CD8-positive, alpha-beta memory T cell (primary cell): ENCODE measurements around the gene RRN3. TPM values are rescaled to one million over a fixed set of nuclear protein-coding genes. Genes with fewer than 3 reads are reported as not detected.

ENCODE experiments used
- CTCF ChIA-PET: fragments of 350-600 bp; sonication (Branson Sonifier 250); formaldehyde crosslinking; loops from one replicate; lab custom pipeline; 2021; ENCODE audit warnings: antibody characterized with exemption; lab: Charles Lee
- POLR2A ChIA-PET: fragments of 350-600 bp; sonication (Branson Sonifier 250); formaldehyde crosslinking; loops from one replicate; lab custom pipeline; 2021; ENCODE audit warnings: antibody characterized with exemption; lab: Charles Lee
- DNase-seq, 5 donors: peaks; one replicate each; pipeline versions ENCODE4 v3.0.0 to v3.0.0-alpha.2; 2020 to 2022; ENCODE audit warnings: mixed read lengths in 1 of 5
- H3K27ac ChIP-seq: one replicate; pipeline ENCODE4 v1.7.0; 2013; ENCODE audit warnings: low read depth, mild to moderate bottlenecking, low read length, moderate library complexity
- H3K27me3 ChIP-seq: 2 replicates; pipeline ENCODE4 v1.7.0; 2013; ENCODE audit warnings: low read length, mild to moderate bottlenecking; ENCODE audit not compliant: insufficient read depth, poor library complexity, severe bottlenecking
- H3K36me3 ChIP-seq: 2 replicates; pipeline ENCODE4 v1.7.0; 2013; ENCODE audit warnings: mild to moderate bottlenecking, low read length, moderate library complexity; ENCODE audit not compliant: insufficient read depth
- H3K4me1 ChIP-seq: 2 replicates; pipeline ENCODE4 v1.7.0; 2013; ENCODE audit warnings: mild to moderate bottlenecking, low read length, moderate library complexity; ENCODE audit not compliant: insufficient read depth
- H3K4me3 ChIP-seq: 2 replicates; pipeline ENCODE4 v1.7.0; 2013; ENCODE audit warnings: mild to moderate bottlenecking, low read length
- H3K9me3 ChIP-seq: 2 replicates; pipeline ENCODE4 v1.7.0; 2013; ENCODE audit warnings: mild to moderate bottlenecking, low read length
- H3K27ac Mint-ChIP-seq, 8 donors: one replicate each; pipeline ENCODE4 v1.8.0; 2020 to 2021; ENCODE audit warnings: mixed read lengths in 8 of 8, mild to moderate bottlenecking in 6 of 8, inconsistent platforms in 3 of 8, moderate library complexity in 3 of 8
- H3K27me3 Mint-ChIP-seq, 2 donors: one replicate each; pipeline ENCODE4 v1.8.0; 2020 to 2021; ENCODE audit warnings: mixed read lengths in 2 of 2, mild to moderate bottlenecking in 1 of 2, moderate library complexity in 1 of 2
- H3K36me3 Mint-ChIP-seq, 3 donors: one replicate each; pipeline ENCODE4 v1.8.0; 2020 to 2021; ENCODE audit warnings: mixed read lengths in 3 of 3, inconsistent platforms in 1 of 3, mild to moderate bottlenecking in 1 of 3
- H3K4me1 Mint-ChIP-seq, 3 donors: one replicate each; pipeline ENCODE4 v1.8.0; 2020 to 2021; ENCODE audit warnings: mixed read lengths in 3 of 3, inconsistent platforms in 1 of 3, mild to moderate bottlenecking in 1 of 3
- H3K4me3 Mint-ChIP-seq, 7 donors: one replicate each; pipeline ENCODE4 v1.8.0; 2020 to 2021; ENCODE audit warnings: mixed read lengths in 7 of 7, mild to moderate bottlenecking in 6 of 7, moderate library complexity in 4 of 7, inconsistent platforms in 2 of 7
- H3K9me3 Mint-ChIP-seq, 5 donors: one replicate each; pipeline ENCODE4 v1.8.0; 2020 to 2022; ENCODE audit warnings: mixed read lengths in 5 of 5, mild to moderate bottlenecking in 3 of 5, moderate library complexity in 2 of 5, inconsistent platforms in 1 of 5
- polyA plus RNA-seq: library from polyadenylated mRNA; unstranded; fragments of 300-500 nt; fragmentation: Illumina TruSeq; gene quantifications from one replicate; pipeline ENCODE4 v1.2.3, GENCODE V29; 2021
- total RNA-seq, 2 experiments: library from RNA; stranded (reverse); gene quantifications; one replicate each; pipeline ENCODE4 v1.2.3, GENCODE V29; 2021

The RRN3 gene
- total and polyA plus RNA-seq, 3 experiments from 2014 or later: 30.2 to 58.4 (median 58.3) TPM

DNA sequence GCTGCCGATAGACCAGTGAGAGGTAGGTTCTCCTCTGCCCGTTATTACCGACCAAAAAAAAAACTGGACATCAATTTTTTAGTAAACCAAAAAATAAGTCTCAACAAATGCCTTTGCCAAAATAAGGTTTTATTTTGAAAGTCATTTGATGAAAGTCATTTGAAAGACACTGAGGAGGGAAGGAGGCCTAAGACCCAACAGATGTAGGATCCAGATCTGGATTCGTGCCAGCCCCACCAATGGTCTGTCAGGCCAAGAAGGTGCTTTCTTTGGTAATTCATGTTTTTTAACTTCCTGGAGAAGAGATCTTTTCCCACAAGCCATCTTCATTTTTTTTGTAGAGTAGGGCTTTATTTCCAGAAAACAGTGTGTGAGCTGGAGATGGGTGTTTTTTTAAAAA is 56.3 kb downstream of the RRN3 start:
- Mint-ChIP-seq H3K4me1 (peaks cover under 1 to 2% (median under 1%) of the 10 kb centered on the region in 3 donors), H3K27ac (peak overlapping the region in 4 of 8 donors; percentile 11 to 51 (median 14)), H3K27me3 (no peaks in the 10 kb centered on the region), H3K4me3 (no peak overlapping the region), H3K36me3 (peaks cover 0 to 93% (median 26%) of the 10 kb centered on the region in 3 donors), H3K9me3 (no peaks in the 10 kb centered on the region)
- Histone ChIP-seq H3K4me1 (no peaks in the 10 kb centered on the region), H3K4me3 (no peak overlapping the region), H3K9me3 (no peaks in the 10 kb centered on the region), H3K36me3 (peaks cover 68% of the 10 kb centered on the region), H3K27me3 (no peaks in the 10 kb centered on the region), H3K27ac (no peak overlapping the region)
- DNase-seq: no peak
- POLR2A ChIA-PET: no interaction called here
- CTCF ChIA-PET: no interaction called here

GRCh38 chr16:15037003-15037402 is 57.1 kb downstream of the RRN3 start:
- no peak overlapping the region for H3K4me3 ChIP-seq
- peaks cover 75% of the 10 kb centered on the region for H3K36me3 ChIP-seq
- Mint-ChIP-seq H3K4me1 (peaks cover 5 to 8% (median 7%) of the 10 kb centered on the region in 3 donors), H3K4me3 (no peak overlapping the region), H3K27me3 (no peaks in the 10 kb centered on the region), H3K36me3 (peaks cover 0 to 98% (median 26%) of the 10 kb centered on the region in 3 donors), H3K27ac (peak overlapping the region in 1 of 8 donors; percentile 40), H3K9me3 (no peaks in the 10 kb centered on the region)
- no peaks in the 10 kb centered on the region for H3K27me3 ChIP-seq
- H3K4me1 ChIP-seq: peaks cover 3% of the 10 kb centered on the region
- no peak overlapping the region for H3K27ac ChIP-seq
- no peaks in the 10 kb centered on the region for H3K9me3 ChIP-seq
- DNase-seq: no peak
- ChIA-PET CTCF (no interaction called here), POLR2A (no interaction called here)

DNA sequence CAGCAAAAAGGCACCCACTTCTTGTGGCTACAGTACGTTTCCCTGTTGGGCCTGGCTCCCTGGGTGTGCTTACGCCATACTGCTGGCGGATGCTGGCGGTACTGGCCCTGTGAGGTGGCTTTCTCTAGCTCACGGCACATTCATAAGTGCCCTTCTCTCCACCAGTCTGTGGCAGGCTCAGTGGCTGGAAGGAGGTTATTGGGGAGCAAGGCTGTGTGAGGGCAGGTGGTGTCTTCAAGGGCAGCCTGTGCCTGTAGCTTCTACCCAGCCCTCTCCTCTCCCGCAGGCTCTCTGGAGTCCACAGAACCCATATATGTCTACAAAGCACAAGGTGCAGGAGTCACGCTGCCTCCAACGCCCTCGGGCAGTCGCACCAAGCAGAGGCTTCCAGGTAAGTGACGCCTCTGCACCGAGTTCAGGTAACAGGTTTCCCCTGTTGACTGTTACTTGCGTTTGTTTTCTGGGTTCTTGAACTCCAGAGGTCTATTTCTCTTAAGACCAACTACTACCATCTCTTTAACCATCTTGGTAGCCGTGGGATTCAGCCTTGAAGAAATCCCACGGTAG is 58.8 kb downstream of the RRN3 start:
- peak overlapping the region in 1 of 8 donors; percentile 37 for H3K27ac Mint-ChIP-seq

DNA sequence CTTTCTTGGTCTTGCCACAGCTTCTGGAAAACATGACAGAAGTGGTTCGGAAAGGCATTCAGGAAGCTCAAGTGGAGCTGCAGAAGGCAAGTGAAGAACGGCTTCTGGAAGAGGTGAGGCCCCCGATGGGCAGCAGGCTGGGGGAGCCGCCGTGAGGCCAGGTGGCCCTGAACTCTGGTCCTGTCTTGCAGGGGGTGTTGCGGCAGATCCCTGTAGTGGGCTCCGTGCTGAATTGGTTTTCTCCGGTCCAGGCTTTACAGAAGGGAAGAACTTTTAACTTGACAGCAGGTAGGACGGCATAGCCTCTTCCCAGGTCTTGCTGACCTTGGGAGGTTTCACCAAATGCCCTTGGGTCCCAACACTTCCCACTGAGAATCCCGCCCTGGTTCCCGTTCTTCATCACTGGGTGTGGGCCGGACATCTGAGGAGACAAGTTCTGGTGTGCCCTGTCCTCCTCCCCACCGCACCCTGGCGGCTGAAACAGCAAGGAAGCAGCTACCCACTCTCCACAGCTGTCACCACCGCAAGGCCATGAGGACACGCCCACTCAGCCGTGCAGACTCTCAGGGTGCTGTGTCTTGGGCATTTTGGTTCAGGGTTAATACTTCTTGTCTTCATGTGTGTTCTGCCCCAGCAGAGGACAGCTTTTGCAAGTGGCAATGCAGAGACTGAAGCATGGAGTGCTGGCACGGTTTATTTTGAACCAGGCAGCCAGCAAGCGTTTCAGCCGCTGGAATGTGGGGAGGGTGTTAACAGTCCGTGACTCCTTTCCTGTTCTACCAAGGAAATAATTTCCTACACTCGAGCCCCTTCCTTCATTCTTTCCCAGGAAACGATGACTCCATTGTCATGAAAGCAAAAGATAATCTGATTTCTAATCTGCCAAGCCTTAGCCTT is 59.6 kb downstream of the RRN3 start:
- Mint-ChIP-seq H3K27me3 (no peaks in the 10 kb centered on the region), H3K36me3 (peaks cover 5 to 91% (median 23%) of the 10 kb centered on the region in 3 donors), H3K4me3 (no peak overlapping the region), H3K4me1 (peaks cover 16 to 22% (median 21%) of the 10 kb centered on the region in 3 donors), H3K27ac (peak overlapping the region in 3 of 8 donors; percentile 36 to 41 (median 37)), H3K9me3 (no peaks in the 10 kb centered on the region)
- Histone ChIP-seq H3K27ac (no peak overlapping the region), H3K27me3 (no peaks in the 10 kb centered on the region), H3K36me3 (peaks cover 69% of the 10 kb centered on the region), H3K4me1 (peaks cover 3% of the 10 kb centered on the region), H3K4me3 (no peak overlapping the region), H3K9me3 (no peaks in the 10 kb centered on the region)
- ChIA-PET POLR2A (no interaction called here), CTCF (no interaction called here)
- DNase-seq: no peak

More for the DNA sequence above, 58.8 kb downstream of the RRN3 start:
- Histone ChIP-seq H3K4me3 (no peak overlapping the region), H3K36me3 (peaks cover 76% of the 10 kb centered on the region), H3K4me1 (peaks cover 3% of the 10 kb centered on the region), H3K27ac (no peak overlapping the region), H3K9me3 (no peaks in the 10 kb centered on the region), H3K27me3 (no peaks in the 10 kb centered on the region)
- Mint-ChIP-seq H3K36me3 (peaks cover 5 to 96% (median 28%) of the 10 kb centered on the region in 3 donors), H3K4me3 (no peak overlapping the region), H3K9me3 (no peaks in the 10 kb centered on the region), H3K27me3 (no peaks in the 10 kb centered on the region), H3K4me1 (peaks cover 16 to 22% (median 21%) of the 10 kb centered on the region in 3 donors)
- POLR2A ChIA-PET: no interaction called here
- CTCF ChIA-PET: no interaction called here
- DNase-seq: no peak

DNA sequence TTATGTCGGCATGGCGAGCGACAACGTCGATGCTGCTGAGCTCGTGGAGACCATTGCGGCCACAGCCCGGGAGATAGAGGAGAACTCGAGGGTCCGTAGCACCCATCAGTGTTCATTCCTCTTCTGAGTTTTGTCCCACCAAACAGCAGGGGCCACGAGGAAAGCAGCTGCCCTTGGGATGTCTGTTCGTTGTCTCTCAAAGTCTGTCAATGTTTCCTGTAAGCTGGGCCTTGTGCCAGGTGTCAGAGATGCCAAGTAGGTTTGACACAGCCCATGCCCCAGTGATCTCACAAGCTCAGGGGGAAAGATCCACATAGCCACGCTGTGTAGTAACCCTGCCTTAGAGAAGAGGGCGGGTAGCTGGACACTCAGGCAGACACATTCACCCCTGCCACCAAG is 60.8 kb downstream of the RRN3 start:
- Histone ChIP-seq H3K9me3 (no peaks in the 10 kb centered on the region), H3K27me3 (no peaks in the 10 kb centered on the region), H3K4me1 (peaks cover 3% of the 10 kb centered on the region), H3K36me3 (peaks cover 60% of the 10 kb centered on the region), H3K27ac (no peak overlapping the region), H3K4me3 (no peak overlapping the region)
- Mint-ChIP-seq H3K4me1 (peaks cover 19 to 24% (median 22%) of the 10 kb centered on the region in 3 donors), H3K9me3 (no peaks in the 10 kb centered on the region), H3K27me3 (no peaks in the 10 kb centered on the region), H3K36me3 (peaks cover 5 to 91% (median 26%) of the 10 kb centered on the region in 3 donors), H3K4me3 (no peak overlapping the region), H3K27ac (peak overlapping the region in 3 of 8 donors; percentile 6 to 86 (median 40))
- POLR2A ChIA-PET: no interaction called here
- CTCF ChIA-PET: no interaction called here
- DNase-seq: no peak

- H3K4me3 Mint-ChIP-seq: peak overlapping the region in 1 of 7 donors; percentile 41
- Histone ChIP-seq H3K4me3 (no peak overlapping the region), H3K36me3 (peaks cover 58% of the 10 kb centered on the region), H3K4me1 (peaks cover 3% of the 10 kb centered on the region), H3K27me3 (no peaks in the 10 kb centered on the region), H3K9me3 (no peaks in the 10 kb centered on the region), H3K27ac (no peak overlapping the region)
- H3K9me3 Mint-ChIP-seq: no peaks in the 10 kb centered on the region
- H3K27ac Mint-ChIP-seq: peak overlapping the region in 5 of 8 donors; percentile 56 to 74 (median 63)
- peaks cover 5 to 91% (median 27%) of the 10 kb centered on the region in 3 donors for H3K36me3 Mint-ChIP-seq
- POLR2A ChIA-PET: no interaction called here
- peak in 2 of 5 donors; percentile 23 to 29 for DNase-seq
- CTCF ChIA-PET: no interaction called here
- H3K27me3 Mint-ChIP-seq: no peaks in the 10 kb centered on the region
- H3K4me1 Mint-ChIP-seq: peaks cover 22 to 28% (median 22%) of the 10 kb centered on the region in 3 donors
Observed at GRCh38 chr16:15032547-15033308, 61.3 kb downstream of the RRN3 start.

DNA sequence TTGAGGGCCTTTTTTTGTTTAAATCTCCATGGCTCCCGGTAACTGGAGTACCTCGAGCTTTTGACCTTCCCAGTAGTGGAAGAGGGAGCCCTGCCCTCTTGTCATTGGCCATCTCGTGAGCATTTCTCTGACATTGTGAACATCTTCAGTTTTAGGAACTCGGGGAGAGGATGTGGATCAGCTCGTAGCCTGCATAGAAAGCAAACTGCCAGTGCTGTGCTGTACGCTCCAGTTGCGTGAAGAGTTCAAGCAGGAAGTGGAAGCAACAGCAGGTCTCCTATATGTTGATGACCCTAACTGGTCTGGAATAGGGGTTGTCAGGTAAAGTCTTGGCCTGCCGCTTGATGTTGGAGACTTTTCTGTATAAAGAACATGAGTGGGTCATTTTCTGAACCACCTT is 62.5 kb downstream of the RRN3 start:
- H3K4me1 ChIP-seq: peaks cover 3% of the 10 kb centered on the region
- Mint-ChIP-seq H3K36me3 (peaks cover 5 to 90% (median 27%) of the 10 kb centered on the region in 3 donors), H3K27me3 (no peaks in the 10 kb centered on the region), H3K4me1 (peaks cover 22 to 28% (median 22%) of the 10 kb centered on the region in 3 donors), H3K27ac (peak overlapping the region; percentile 51 to 88 (median 72)), H3K4me3 (peak overlapping the region in 4 of 7 donors; percentile 10 to 64 (median 38)), H3K9me3 (no peaks in the 10 kb centered on the region)
- DNase-seq: no peak
- H3K9me3 ChIP-seq: no peaks in the 10 kb centered on the region
- ChIA-PET CTCF (interaction anchor here (1.4 kb wide), 1 partner anchor 15 kb away, joined by 3 read pairs; no protein-coding TSS in a partner anchor), POLR2A (no interaction called here)
- H3K27me3 ChIP-seq: no peaks in the 10 kb centered on the region
- peaks cover 50% of the 10 kb centered on the region for H3K36me3 ChIP-seq
- no peak overlapping the region for H3K27ac ChIP-seq
- no peak overlapping the region for H3K4me3 ChIP-seq
